Stimulated activated naive B cell treated with anti-CD40 and anti-IgM and Interleukin-4, amounts not matched to agents 10 μg/mL and 1 μg/mL and 100 μg/mL, for 72 hours (primary cell): ENCODE measurements around the gene TRIM33.
"Not testable (repeated sequence)": the region's sequence is repeated elsewhere in the genome, so short reads cannot be mapped to it uniquely, and the experiment has no call there.

Experiments used
- ATAC-seq, 2 donors: fragments of 150-1000 bp; cut with Tn5 transposase; replicated peaks; 2 replicates each; pipeline ENCODE4 v1.10.0; 2021; ENCODE audit warnings: moderate library complexity in 1 of 2
- DNase-seq: peaks from one replicate; pipeline ENCODE4 v3.0.0; 2021
- H3K27ac Mint-ChIP-seq: one replicate; pipeline ENCODE4 v1.8.0; 2022; ENCODE audit warnings: mild to moderate bottlenecking, mixed read lengths
- H3K27me3 Mint-ChIP-seq, 2 donors: one replicate each; pipeline ENCODE4 v1.8.0; 2022; ENCODE audit warnings: mixed read lengths in 2 of 2
- H3K36me3 Mint-ChIP-seq, 2 donors: one replicate each; pipeline ENCODE4 v1.8.0; 2022; ENCODE audit warnings: mixed read lengths in 2 of 2, mild to moderate bottlenecking in 1 of 2
- H3K4me1 Mint-ChIP-seq, 2 donors: one replicate each; pipeline ENCODE4 v1.8.0; 2022; ENCODE audit warnings: mixed read lengths in 2 of 2, mild to moderate bottlenecking in 1 of 2
- H3K4me3 Mint-ChIP-seq, 2 donors: one replicate each; pipeline ENCODE4 v1.8.0; 2022; ENCODE audit warnings: mild to moderate bottlenecking in 2 of 2, mixed read lengths in 2 of 2, moderate library complexity in 1 of 2
- H3K9me3 Mint-ChIP-seq, 2 donors: one replicate each; pipeline ENCODE4 v1.8.0; 2022; ENCODE audit warnings: mixed read lengths in 2 of 2, mild to moderate bottlenecking in 1 of 2

The TRIM33 gene

GRCh38 chr1:114388432-114389003, 122.5 kb downstream of the TRIM33 start:
- Mint-ChIP-seq H3K4me3 (no peak overlapping the region), H3K27me3 (no peaks in the 10 kb centered on the region), H3K36me3 (peaks cover 20 to 52% of the 10 kb centered on the region in 2 donors), H3K4me1 (no peaks in the 10 kb centered on the region), H3K27ac (no peak overlapping the region), H3K9me3 (peaks cover 22 to 25% of the 10 kb centered on the region in 2 donors)
- no peak for DNase-seq
- no peak for ATAC-seq

- not testable (repeated sequence) for H3K4me1 Mint-ChIP-seq, ATAC-seq, H3K27me3 Mint-ChIP-seq, DNase-seq, H3K4me3 Mint-ChIP-seq, H3K27ac Mint-ChIP-seq
- H3K36me3 Mint-ChIP-seq = peaks cover 20 to 52% of the 10 kb centered on the region in 2 donors
- peaks cover 22 to 25% of the 10 kb centered on the region in 2 donors for H3K9me3 Mint-ChIP-seq
Observed at GRCh38 chr1:114387585-114387984, 123.4 kb downstream of the TRIM33 start.

GRCh38 chr1:114387010-114387360, 124.0 kb downstream of the TRIM33 start:
- no peaks in the 10 kb centered on the region for H3K27me3 Mint-ChIP-seq
- DNase-seq (no peak), ATAC-seq (no peak)
- H3K27ac Mint-ChIP-seq = no peak overlapping the region
- no peaks in the 10 kb centered on the region for H3K4me1 Mint-ChIP-seq
- H3K9me3 Mint-ChIP-seq = peaks cover 25 to 26% of the 10 kb centered on the region in 2 donors
- H3K36me3 Mint-ChIP-seq = peaks cover 15 to 46% of the 10 kb centered on the region in 2 donors
- no peak overlapping the region for H3K4me3 Mint-ChIP-seq

- no peaks in the 10 kb centered on the region for H3K27me3 Mint-ChIP-seq
- H3K4me3 Mint-ChIP-seq = no peak overlapping the region
- peaks cover 28 to 29% of the 10 kb centered on the region in 2 donors for H3K9me3 Mint-ChIP-seq
- no peaks in the 10 kb centered on the region for H3K4me1 Mint-ChIP-seq
- H3K36me3 Mint-ChIP-seq = peaks cover 11 to 40% of the 10 kb centered on the region in 2 donors
- DNase-seq (no peak), ATAC-seq (no peak)
- no peak overlapping the region for H3K27ac Mint-ChIP-seq
Observed at GRCh38 chr1:114386129-114387009, 124.6 kb downstream of the TRIM33 start.

GRCh38 chr1:114384922-114385321, 126.1 kb downstream of the TRIM33 start:
- peaks cover 29 to 33% of the 10 kb centered on the region in 2 donors for H3K9me3 Mint-ChIP-seq
- H3K4me3 Mint-ChIP-seq = no peak overlapping the region
- no peak for DNase-seq
- H3K4me1 Mint-ChIP-seq = no peaks in the 10 kb centered on the region
- H3K36me3 Mint-ChIP-seq = peaks cover 8 to 31% of the 10 kb centered on the region in 2 donors
- ATAC-seq = no peak
- H3K27ac Mint-ChIP-seq = no peak overlapping the region
- no peaks in the 10 kb centered on the region for H3K27me3 Mint-ChIP-seq

- ATAC-seq (no peak), DNase-seq (no peak)
- peaks cover 0 to 6% of the 10 kb centered on the region in 2 donors for H3K27me3 Mint-ChIP-seq
- no peak overlapping the region for H3K4me3 Mint-ChIP-seq
- peaks cover 5 to 10% of the 10 kb centered on the region in 2 donors for H3K36me3 Mint-ChIP-seq
- no peak overlapping the region for H3K27ac Mint-ChIP-seq
- no peaks in the 10 kb centered on the region for H3K4me1 Mint-ChIP-seq
- peaks cover 21 to 26% of the 10 kb centered on the region in 2 donors for H3K9me3 Mint-ChIP-seq
Observed at GRCh38 chr1:114379987-114380386, 131.0 kb downstream of the TRIM33 start.

- no peak for DNase-seq
- peaks cover 21 to 24% of the 10 kb centered on the region in 2 donors for H3K9me3 Mint-ChIP-seq
- no peaks in the 10 kb centered on the region for H3K4me1 Mint-ChIP-seq
- peaks cover 0 to 6% of the 10 kb centered on the region in 2 donors for H3K27me3 Mint-ChIP-seq
- H3K4me3 Mint-ChIP-seq = no peak overlapping the region
- no peak overlapping the region for H3K27ac Mint-ChIP-seq
- ATAC-seq = no peak
- H3K36me3 Mint-ChIP-seq = peaks cover 3 to 7% of the 10 kb centered on the region in 2 donors
Observed at GRCh38 chr1:114379358-114379757, 131.6 kb downstream of the TRIM33 start.

- H3K36me3 Mint-ChIP-seq = peaks cover 3 to 6% of the 10 kb centered on the region in 2 donors
Observed at GRCh38 chr1:114377356-114377755, 133.6 kb downstream of the TRIM33 start.

GRCh38 chr1:114369930-114370329, 141.1 kb downstream of the TRIM33 start:
- Mint-ChIP-seq H3K9me3 (peaks cover 11% of the 10 kb centered on the region in 2 donors), H3K4me3 (no peak overlapping the region), H3K27ac (no peak overlapping the region), H3K36me3 (peaks cover under 1 to 3% of the 10 kb centered on the region in 2 donors), H3K4me1 (no peaks in the 10 kb centered on the region), H3K27me3 (peaks cover 6 to 8% of the 10 kb centered on the region in 2 donors)
- ATAC-seq (no peak), DNase-seq (no peak)

More at GRCh38 chr1:114377356-114377755, 133.6 kb downstream of the TRIM33 start:
- ATAC-seq = no peak
- H3K27me3 Mint-ChIP-seq = peaks cover 0 to 6% of the 10 kb centered on the region in 2 donors
- no peak overlapping the region for H3K27ac Mint-ChIP-seq
- no peaks in the 10 kb centered on the region for H3K4me1 Mint-ChIP-seq
- H3K9me3 Mint-ChIP-seq = peaks cover 21 to 25% of the 10 kb centered on the region in 2 donors
- no peak overlapping the region for H3K4me3 Mint-ChIP-seq
- DNase-seq = no peak

GRCh38 chr1:114369266-114369919, 141.6 kb downstream of the TRIM33 start:
- not testable (repeated sequence) for ATAC-seq, DNase-seq, H3K4me3 Mint-ChIP-seq, H3K4me1 Mint-ChIP-seq, H3K36me3 Mint-ChIP-seq, H3K27me3 Mint-ChIP-seq, H3K27ac Mint-ChIP-seq
- H3K9me3 Mint-ChIP-seq = peaks cover 11 to 15% of the 10 kb centered on the region in 2 donors

GRCh38 chr1:114368560-114369255, 142.3 kb downstream of the TRIM33 start:
- no peak for DNase-seq
- Mint-ChIP-seq H3K27me3 (peaks cover 6 to 8% of the 10 kb centered on the region in 2 donors), H3K4me1 (no peaks in the 10 kb centered on the region), H3K9me3 (peaks cover 11 to 16% of the 10 kb centered on the region in 2 donors), H3K27ac (no peak overlapping the region), H3K4me3 (no peak overlapping the region), H3K36me3 (peaks cover 3 to 6% of the 10 kb centered on the region in 2 donors)
- ATAC-seq = no peak

- Mint-ChIP-seq H3K4me3 (no peak overlapping the region), H3K36me3 (peaks cover 3 to 6% of the 10 kb centered on the region in 2 donors), H3K27me3 (peaks cover 6 to 8% of the 10 kb centered on the region in 2 donors), H3K4me1 (no peaks in the 10 kb centered on the region), H3K27ac (no peak overlapping the region), H3K9me3 (peaks cover 14 to 25% of the 10 kb centered on the region in 2 donors)
- no peak for DNase-seq
- ATAC-seq = no peak
Observed at GRCh38 chr1:114367810-114368209, 143.2 kb downstream of the TRIM33 start.

- H3K36me3 Mint-ChIP-seq, H3K27me3 Mint-ChIP-seq, H3K4me1 Mint-ChIP-seq, ATAC-seq, H3K4me3 Mint-ChIP-seq, DNase-seq, H3K27ac Mint-ChIP-seq: not testable (repeated sequence)
- peaks cover 23 to 32% of the 10 kb centered on the region in 2 donors for H3K9me3 Mint-ChIP-seq
Observed at GRCh38 chr1:114363230-114363629, 147.8 kb downstream of the TRIM33 start.

- H3K27ac Mint-ChIP-seq = no peak overlapping the region
- H3K4me3 Mint-ChIP-seq = no peak overlapping the region
- no peaks in the 10 kb centered on the region for H3K27me3 Mint-ChIP-seq
- no peak for ATAC-seq
- H3K4me1 Mint-ChIP-seq = peaks cover 3 to 9% of the 10 kb centered on the region in 2 donors
- H3K9me3 Mint-ChIP-seq = peaks cover 17 to 24% of the 10 kb centered on the region in 2 donors
- no peak for DNase-seq
- H3K36me3 Mint-ChIP-seq = peaks cover 4% of the 10 kb centered on the region in 2 donors
Observed at GRCh38 chr1:114359791-114360190, 151.2 kb downstream of the TRIM33 start.
